ENCODE results near the gene PYGB.
"Not testable (repeated sequence)": the region's sequence is repeated elsewhere in the genome, so short reads cannot be mapped to it uniquely, and the experiment has no call there.

PYGB gene

GRCh38 chr20:25229486-25230165, 18.3 kb upstream of the PYGB start:
- H3K4me3 ChIP-seq (ENCODE audit: low read depth, low read length) = no peak overlapping the region

GRCh38 chr20:25230166-25230831, 17.6 kb upstream of the PYGB start:
- H3K4me3 ChIP-seq (ENCODE audit: low read depth, low read length) = no peak overlapping the region

GRCh38 chr20:25233016-25233772, 14.7 kb upstream of the PYGB start:
- no peak overlapping the region for H3K4me3 ChIP-seq (ENCODE audit: low read depth, low read length)

GRCh38 chr20:25234009-25234849, 13.7 kb upstream of the PYGB start:
- not testable (repeated sequence) for H3K4me3 ChIP-seq (ENCODE audit: low read depth, low read length)

- H3K4me3 ChIP-seq (ENCODE audit: low read depth, low read length) = no peak overlapping the region
Observed at GRCh38 chr20:25236450-25237304, 11.2 kb upstream of the PYGB start.

GRCh38 chr20:25237610-25238318, 10.1 kb upstream of the PYGB start:
- H3K4me3 ChIP-seq (ENCODE audit: low read depth, low read length) = no peak overlapping the region

- H3K4me3 ChIP-seq (ENCODE audit: low read depth, low read length) = no peak overlapping the region
Observed at GRCh38 chr20:25238319-25239037, 9.4 kb upstream of the PYGB start.

GRCh38 chr20:25239387-25240370, 8.2 kb upstream of the PYGB start:
- no peak overlapping the region for H3K4me3 ChIP-seq (ENCODE audit: low read depth, low read length)

- H3K4me3 ChIP-seq (ENCODE audit: low read depth, low read length) = not testable (repeated sequence)
Observed at GRCh38 chr20:25240851-25241658, 6.8 kb upstream of the PYGB start.

- H3K4me3 ChIP-seq (ENCODE audit: low read depth, low read length) = not testable (repeated sequence)
Observed at GRCh38 chr20:25241659-25241955, 6.3 kb upstream of the PYGB start.

GRCh38 chr20:25242231-25242630, 5.7 kb upstream of the PYGB start:
- no peak overlapping the region for H3K4me3 ChIP-seq (ENCODE audit: low read depth, low read length)

GRCh38 chr20:25243416-25243979, 4.4 kb upstream of the PYGB start:
- H3K4me3 ChIP-seq (ENCODE audit: low read depth, low read length) = no peak overlapping the region

GRCh38 chr20:25244976-25245375, 2.9 kb upstream of the PYGB start:
- no peak overlapping the region for H3K4me3 ChIP-seq (ENCODE audit: low read depth, low read length)

- no peak overlapping the region for H3K4me3 ChIP-seq (ENCODE audit: low read depth, low read length)
Observed at GRCh38 chr20:25245461-25245860, 2.4 kb upstream of the PYGB start.

- no peak overlapping the region for H3K4me3 ChIP-seq (ENCODE audit: low read depth, low read length)
Observed at GRCh38 chr20:25246182-25246999, 1.5 kb upstream of the PYGB start.

GRCh38 chr20:25247000-25247517, 826 bp upstream of the PYGB start:
- H3K4me3 ChIP-seq (ENCODE audit: low read depth, low read length) = peak overlapping the region; percentile 46

All from iPS-11a (cell line).